Astrocyte of the hippocampus (primary cell): ENCODE data around the gene BMP8B.
"Not testable (repeated sequence)": the region's sequence is repeated elsewhere in the genome, so short reads cannot be mapped to it uniquely, and the experiment has no call there.

Experiments used
- DNase-seq: peaks from one replicate; pipeline ENCODE4 v3.0.0; 2011; ENCODE audit warnings: low read depth, low spot score

The BMP8B gene

DNA sequence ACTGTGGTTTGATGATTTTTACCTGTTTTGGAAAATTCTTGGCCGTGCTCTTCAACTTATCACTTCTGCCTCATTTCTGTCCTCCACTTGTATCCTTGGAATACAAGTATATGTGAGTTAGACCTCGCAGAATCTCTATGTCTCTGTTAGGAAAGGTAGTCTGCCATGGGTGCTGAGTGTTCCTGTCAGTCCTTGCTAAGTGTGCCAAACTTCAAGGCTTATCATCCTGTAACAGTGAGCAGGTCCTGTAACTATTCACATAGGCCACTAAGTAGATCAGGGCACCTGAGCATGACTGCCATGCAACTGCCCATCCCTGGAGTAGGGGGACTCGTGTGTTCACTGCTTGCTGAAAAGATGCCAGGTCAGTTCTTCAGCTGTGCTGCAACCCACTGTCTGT is 24.2 kb upstream of the BMP8B start:
- no peak for DNase-seq

DNA sequence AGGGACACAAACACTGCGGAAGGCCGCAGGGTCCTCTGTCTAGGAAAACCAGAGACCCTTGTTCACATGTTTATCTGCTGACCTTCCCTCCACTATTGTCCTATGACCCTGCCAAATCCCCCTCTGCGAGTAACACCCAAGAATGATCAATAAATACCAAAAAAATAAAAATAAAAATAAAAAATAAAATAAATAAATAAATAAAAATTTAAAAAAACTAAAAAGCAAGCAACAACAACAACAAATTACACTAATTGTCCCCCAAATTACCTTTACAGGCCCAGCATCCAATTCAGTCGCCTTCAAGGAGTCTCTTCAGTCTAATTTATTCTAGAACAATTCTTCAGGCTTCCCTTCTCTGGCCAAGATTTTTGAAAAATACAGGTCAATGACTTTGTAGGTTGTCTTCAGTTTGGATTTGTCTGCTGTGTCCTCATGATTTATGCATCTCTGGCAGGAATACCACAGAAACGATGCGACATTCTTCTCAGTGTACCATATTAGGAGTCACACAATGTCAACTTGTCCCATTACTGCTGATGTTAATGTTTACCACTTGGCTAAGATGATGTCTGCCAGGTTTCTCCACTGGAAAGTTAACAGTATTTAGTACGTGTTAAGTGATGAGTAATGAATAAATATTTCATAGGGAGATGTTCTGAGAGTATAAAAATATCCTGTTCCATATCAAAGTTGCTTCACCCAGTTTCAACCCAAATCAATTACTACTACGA is 20.3 kb upstream of the BMP8B start:
- DNase-seq = no peak

GRCh38 chr1:39805385-39805784 is 16.7 kb upstream of the BMP8B start:
- DNase-seq = no peak

GRCh38 chr1:39802496-39803260 is 14.0 kb upstream of the BMP8B start:
- DNase-seq = no peak

DNA sequence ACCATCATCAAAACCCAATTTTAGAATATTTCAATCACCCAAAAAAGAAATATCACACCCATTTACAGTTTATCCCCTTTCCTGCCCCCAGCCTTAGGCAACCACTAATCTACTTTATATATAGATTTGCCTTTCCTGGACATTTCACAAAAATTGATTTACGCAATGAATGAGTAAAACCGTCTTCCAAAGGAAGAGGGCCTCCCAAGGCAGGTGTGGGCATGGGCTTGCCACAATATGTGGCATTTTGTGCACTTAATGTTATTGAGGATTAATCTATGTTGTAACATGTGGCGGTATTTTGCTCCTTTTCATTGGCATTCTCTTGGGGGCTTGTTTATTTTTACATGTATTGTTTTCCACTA is 11.8 kb upstream of the BMP8B start:
- no peak for DNase-seq

GRCh38 chr1:39799770-39800470 is 11.3 kb upstream of the BMP8B start:
- DNase-seq = peak; percentile 59

- peak; percentile 37 for DNase-seq
Measured at GRCh38 chr1:39798859-39799769, 10.4 kb upstream of the BMP8B start.

- DNase-seq = no peak
Measured at GRCh38 chr1:39795651-39796050, 7.0 kb upstream of the BMP8B start.

- DNase-seq = no peak
Measured at GRCh38 chr1:39791838-39792237, 3.2 kb upstream of the BMP8B start.

- no peak for DNase-seq
Measured at GRCh38 chr1:39789571-39790110, 976 bp upstream of the BMP8B start.

DNA sequence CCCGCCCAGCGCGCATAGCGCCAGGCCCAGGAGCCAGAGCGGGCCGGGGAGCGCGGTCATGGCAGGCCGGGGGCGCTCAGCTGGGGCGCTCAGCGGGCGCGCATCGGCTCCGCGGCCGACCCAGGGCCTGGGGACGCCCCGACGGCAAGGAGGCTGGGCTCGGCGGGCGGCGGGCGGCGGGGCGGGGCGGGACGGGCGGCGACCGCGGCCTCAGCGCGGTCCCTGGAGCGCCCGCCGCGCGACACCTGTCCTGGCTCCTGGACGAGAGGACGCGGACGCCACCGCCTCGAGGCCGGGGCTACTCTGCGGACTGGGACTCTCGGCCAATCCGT is 273 bp downstream of the BMP8B start:
- no peak for DNase-seq

DNA sequence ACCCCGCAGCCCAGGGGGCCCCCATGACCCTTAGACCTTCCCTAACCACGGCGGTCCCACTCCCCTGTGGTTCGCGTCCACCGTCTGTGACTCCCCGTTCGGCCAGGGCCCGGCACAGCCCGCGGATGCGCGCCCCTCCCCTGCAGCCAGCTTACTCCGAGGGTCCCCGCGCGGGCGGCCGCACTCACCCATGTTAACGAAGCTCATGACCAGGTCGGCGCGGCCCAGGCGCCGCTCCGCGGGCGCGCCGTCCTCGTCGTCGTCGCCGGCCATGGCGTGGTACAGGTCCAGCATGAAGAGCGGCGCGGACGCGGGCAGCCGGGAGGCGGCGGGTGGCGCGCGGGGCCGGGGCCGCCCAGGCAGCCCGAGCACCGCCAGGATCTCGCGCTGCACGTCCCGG is 701 bp downstream of the BMP8B start:
- not testable (repeated sequence) for DNase-seq

GRCh38 chr1:39787468-39787867 is 1.2 kb downstream of the BMP8B start:
- DNase-seq = no peak

- not testable (repeated sequence) for DNase-seq
Measured at GRCh38 chr1:39787108-39787375, 1.6 kb downstream of the BMP8B start.

GRCh38 chr1:39786303-39787107 is 2.2 kb downstream of the BMP8B start:
- not testable (repeated sequence) for DNase-seq

DNA sequence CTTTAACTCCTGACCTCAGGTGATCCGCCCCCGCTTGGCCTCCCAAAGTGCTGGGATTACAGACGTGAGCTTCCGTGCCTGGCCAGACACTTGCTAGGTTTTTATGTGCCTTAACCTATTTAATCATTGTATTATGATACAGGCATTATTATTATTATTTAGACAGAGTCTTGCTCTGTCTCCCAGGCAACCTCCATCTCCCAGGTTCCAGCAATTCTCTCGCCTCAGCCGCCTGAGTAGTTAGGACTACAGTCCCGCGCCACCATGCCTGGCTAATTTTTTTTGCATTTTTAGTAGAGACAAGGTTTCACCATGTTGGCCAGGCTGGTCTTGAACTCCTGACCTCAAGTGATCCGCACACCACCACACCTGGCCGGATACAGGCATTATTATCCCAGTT is 6.0 kb downstream of the BMP8B start:
- not testable (repeated sequence) for DNase-seq

- no peak for DNase-seq
Measured at GRCh38 chr1:39782103-39782502, 6.6 kb downstream of the BMP8B start.

- no peak for DNase-seq
Measured at GRCh38 chr1:39781349-39781715, 7.3 kb downstream of the BMP8B start.

DNA sequence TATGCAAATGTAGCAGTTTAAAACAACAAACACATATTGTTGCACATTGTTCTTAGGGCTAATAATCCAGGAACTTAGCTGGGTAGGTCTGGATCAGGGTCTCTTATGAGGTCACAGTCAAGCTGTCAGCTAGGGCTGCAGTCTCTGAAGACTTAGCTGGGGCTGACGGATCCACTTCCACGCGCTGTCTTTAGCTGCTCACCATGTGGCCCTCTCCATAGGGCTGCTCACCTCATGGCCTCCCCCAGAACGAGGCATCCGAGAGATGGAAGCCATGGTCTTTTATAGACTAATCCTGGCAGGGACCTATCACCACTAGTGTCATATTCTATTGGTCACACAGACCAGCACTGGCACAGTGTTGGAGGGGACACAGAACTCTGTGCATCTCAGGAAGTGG is 8.8 kb downstream of the BMP8B start:
- DNase-seq = no peak

- DNase-seq = no peak
Measured at GRCh38 chr1:39779137-39779536, 9.5 kb downstream of the BMP8B start.
